HG02884 (cell line): Measurements from ENCODE around the gene SLC25A11.

Experiments
- ATAC-seq: cut with Tn5 transposase; IDR thresholded peaks from one replicate; pipeline ENCODE4 v1.9.1; 2021; ENCODE audit warnings: mild to moderate bottlenecking, moderate library complexity; ENCODE audit not compliant: unreplicated experiment

The SLC25A11 gene

GRCh38 chr17:4939796-4940554, at the start of gene SLC25A11, which contains the start of gene RNF167:
Gene SLC25A11, minus strand, starts transcription at chr17:4940046. Its CDS starts 136 bp downstream, at chr17:4939910.
Gene RNF167, plus strand, starts transcription at chr17:4940268. Its CDS starts 642 bp downstream, at chr17:4940910.
- ATAC-seq = peak; percentile 76

GRCh38 chr17:4987767-4988567, 48.1 kb upstream of the SLC25A11 start:
- no peak for ATAC-seq

GRCh38 chr17:4986951-4987766, 47.3 kb upstream of the SLC25A11 start, which contains the start of gene CAMTA2:
Gene CAMTA2, minus strand, starts transcription at chr17:4987675. Its CDS starts 1,453 bp downstream, at chr17:4986222.
- peak; percentile 52 for ATAC-seq

- ATAC-seq = no peak
Observed at GRCh38 chr17:4986403-4986802, 46.6 kb upstream of the SLC25A11 start.

GRCh38 chr17:4982305-4982704, 42.5 kb upstream of the SLC25A11 start:
- ATAC-seq = no peak

- no peak for ATAC-seq
Observed at GRCh38 chr17:4980644-4981216, 40.9 kb upstream of the SLC25A11 start.

- ATAC-seq = no peak
Observed at GRCh38 chr17:4978726-4979125, 38.9 kb upstream of the SLC25A11 start.

- no peak for ATAC-seq
Observed at GRCh38 chr17:4974115-4974670, 34.3 kb upstream of the SLC25A11 start.

GRCh38 chr17:4973256-4974114, 33.6 kb upstream of the SLC25A11 start:
- no peak for ATAC-seq

- ATAC-seq = no peak
Observed at GRCh38 chr17:4972752-4973151, 32.9 kb upstream of the SLC25A11 start.

GRCh38 chr17:4972322-4972721, 32.5 kb upstream of the SLC25A11 start:
- no peak for ATAC-seq

GRCh38 chr17:4971826-4972225, 32.0 kb upstream of the SLC25A11 start:
- ATAC-seq = no peak

GRCh38 chr17:4970273-4970672, 30.4 kb upstream of the SLC25A11 start:
- no peak for ATAC-seq

- ATAC-seq = no peak
Observed at GRCh38 chr17:4969551-4970173, 29.8 kb upstream of the SLC25A11 start.

GRCh38 chr17:4969047-4969550, 29.3 kb upstream of the SLC25A11 start:
- ATAC-seq = no peak

- no peak for ATAC-seq
Observed at GRCh38 chr17:4968486-4969046, 28.7 kb upstream of the SLC25A11 start.

- peak; percentile 51 for ATAC-seq
Observed at GRCh38 chr17:4967539-4968485, 28.0 kb upstream of the SLC25A11 start, which contains the start of gene SPAG7. Gene SPAG7, minus strand, starts transcription at chr17:4967817. Its CDS starts 13 bp downstream, at chr17:4967804.
